ENCODE data around the gene AMIGO3. TPM values are rescaled to one million over a fixed set of nuclear protein-coding genes. Genes with fewer than 3 reads are reported as not detected.
A peak's percentile ranks its signal among the peaks of the same experiment; 100 is the strongest.
"Not testable (repeated sequence)": the region's sequence is repeated elsewhere in the genome, so short reads cannot be mapped to it uniquely, and the experiment has no call there.

Gene AMIGO3
- total and polyA plus RNA-seq, 7 donors, result 0.46 to 1.2 (median 0.77) TPM; not detected in 3

GRCh38 chr3:49699281-49699979, 20.1 kb downstream of the AMIGO3 start:
- Histone ChIP-seq H3K27me3 (no peaks in the 10 kb centered on the region), H3K27ac (no peak overlapping the region), H3K4me3 (no peak overlapping the region), H3K36me3 (peaks cover 0 to 67% (median 31%) of the 10 kb centered on the region in 4 donors), H3K4me1 (peaks cover 0 to 2% (median 0%) of the 10 kb centered on the region in 4 donors), H3K9me3 (no peaks in the 10 kb centered on the region)
- WGBS, 2 donors, result 89 to 90% methylated on average over 16 of the region's 16 CpGs
- DNase-seq, result no peak
- intact Hi-C loops (cut with DNase I), result no loop called here
- TF ChIP-seq CTCF (IDR thresholded peaks at IDR 0.05), result no peak
- no peak for TF ChIP-seq POLR2AphosphoS5 (IDR thresholded peaks at IDR 0.05)
- TF ChIP-seq POLR2A (IDR thresholded peaks at IDR 0.05), result no peak
- TF ChIP-seq EP300 (IDR thresholded peaks at IDR 0.05), result no peak

DNA sequence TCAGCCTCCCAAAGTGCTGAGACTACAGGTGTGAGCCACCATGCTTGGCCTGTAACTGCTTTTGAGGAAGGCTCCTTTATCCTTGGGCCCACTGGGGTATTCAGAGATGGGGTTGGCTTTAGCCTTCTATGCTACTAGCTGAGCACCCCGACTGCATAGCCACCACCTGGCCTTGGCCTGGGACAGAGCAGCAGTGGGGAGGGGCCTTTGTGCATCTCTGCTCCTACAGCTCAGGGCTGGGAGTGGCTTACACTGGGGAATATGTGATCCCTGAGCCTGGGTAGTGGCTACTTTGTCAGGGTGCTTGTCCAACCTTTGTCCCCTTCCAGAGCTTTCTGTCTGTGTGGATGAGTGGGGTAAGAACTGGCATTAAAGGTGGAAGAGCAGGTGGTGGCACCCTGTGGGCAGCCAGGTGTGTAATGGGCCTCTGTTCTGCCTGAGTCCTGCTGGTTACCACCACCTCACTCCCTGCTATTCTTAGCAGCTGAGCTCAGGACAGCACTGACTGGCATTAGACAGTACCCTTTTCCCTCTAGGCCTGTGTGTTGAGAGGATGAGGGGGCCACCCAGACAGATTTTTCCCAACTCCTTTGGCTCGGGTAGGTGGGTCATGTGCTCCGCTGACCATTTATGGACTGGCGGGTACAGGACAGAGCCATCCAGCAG, 24.0 kb downstream of the AMIGO3 start:
- H3K36me3 ChIP-seq, result peaks cover 0 to 33% (median 10%) of the 10 kb centered on the region in 4 donors
- H3K27me3 ChIP-seq; H3K27ac ChIP-seq; intact Hi-C loops (cut with DNase I); H3K9me3 ChIP-seq; DNase-seq; H3K4me3 ChIP-seq: not testable (repeated sequence)
- WGBS, 2 donors, result 90 to 93% methylated on average over 4 of the region's 4 CpGs
- peaks cover 0 to 12% (median 12%) of the 10 kb centered on the region in 4 donors for H3K4me1 ChIP-seq

DNA sequence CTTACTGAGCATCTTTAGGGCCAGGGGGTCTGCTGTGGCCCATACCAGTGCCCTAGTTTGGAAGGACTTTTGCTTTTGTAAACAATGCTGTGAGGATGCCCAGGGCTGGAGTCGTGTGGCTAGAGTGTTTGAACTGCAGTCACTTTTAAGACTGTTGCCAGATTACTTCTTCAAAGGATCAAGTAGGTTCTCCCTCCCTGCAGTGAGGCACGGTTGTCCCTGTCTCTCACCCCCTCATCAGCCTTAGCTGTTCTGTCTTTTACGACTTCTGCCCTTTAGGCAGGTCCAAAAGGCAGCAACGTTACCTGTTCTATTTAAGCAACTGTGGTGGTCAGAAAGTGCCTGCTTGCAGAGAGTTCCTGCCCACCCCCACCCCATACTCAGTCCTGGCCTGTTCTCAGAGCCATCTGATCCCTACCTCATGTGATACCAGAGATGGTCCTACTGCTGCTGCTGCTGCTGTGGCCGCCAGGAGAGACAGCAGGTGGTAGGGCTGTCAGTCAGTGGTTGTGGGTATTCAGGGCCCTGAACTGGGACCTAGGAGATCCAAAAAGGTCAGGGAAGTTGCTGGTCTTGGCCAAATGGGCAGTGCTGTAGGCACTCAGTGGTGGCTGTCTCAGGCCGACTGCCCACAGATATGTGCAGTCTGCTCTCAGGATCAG, 24.9 kb downstream of the AMIGO3 start:
- DNase-seq; H3K27me3 ChIP-seq; H3K9me3 ChIP-seq; H3K27ac ChIP-seq; intact Hi-C loops (cut with DNase I); H3K4me3 ChIP-seq: not testable (repeated sequence)
- H3K4me1 ChIP-seq, result peaks cover 0 to 19% (median 19%) of the 10 kb centered on the region in 4 donors
- WGBS, 2 donors, result 58 to 68% methylated on average over 6 of the region's 6 CpGs
- H3K36me3 ChIP-seq, result peaks cover 0 to 24% (median 5%) of the 10 kb centered on the region in 4 donors

DNA sequence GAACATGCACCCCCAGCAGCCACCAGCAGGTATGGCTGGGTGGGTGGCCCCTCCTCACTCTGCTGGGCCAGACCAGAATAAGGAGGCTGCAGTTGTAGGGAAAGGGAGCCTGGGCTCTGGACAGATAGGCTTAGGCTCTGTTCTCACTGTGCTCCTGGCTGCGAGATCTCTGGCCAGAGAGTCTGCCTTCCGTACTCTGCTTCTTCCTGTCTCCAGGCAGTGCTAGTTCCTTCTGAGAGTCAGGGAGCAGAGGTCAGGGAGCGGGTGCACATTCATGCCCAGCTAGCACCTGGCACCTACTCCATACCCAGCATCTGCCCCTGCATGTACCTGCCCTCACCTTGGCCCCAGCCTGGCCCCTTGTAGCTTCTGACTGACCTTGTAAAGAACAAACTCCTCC, 28.0 kb downstream of the AMIGO3 start:
- H3K9me3 ChIP-seq; H3K4me3 ChIP-seq; H3K27ac ChIP-seq; DNase-seq; H3K36me3 ChIP-seq; intact Hi-C loops (cut with DNase I): not testable (repeated sequence)
- H3K27me3 ChIP-seq, result peaks cover 0 to 16% (median 12%) of the 10 kb centered on the region in 3 donors
- WGBS, 2 donors, result 54 to 87% methylated on average over 3 of the region's 3 CpGs
- peaks cover 0 to 32% (median 31%) of the 10 kb centered on the region in 4 donors for H3K4me1 ChIP-seq

DNA sequence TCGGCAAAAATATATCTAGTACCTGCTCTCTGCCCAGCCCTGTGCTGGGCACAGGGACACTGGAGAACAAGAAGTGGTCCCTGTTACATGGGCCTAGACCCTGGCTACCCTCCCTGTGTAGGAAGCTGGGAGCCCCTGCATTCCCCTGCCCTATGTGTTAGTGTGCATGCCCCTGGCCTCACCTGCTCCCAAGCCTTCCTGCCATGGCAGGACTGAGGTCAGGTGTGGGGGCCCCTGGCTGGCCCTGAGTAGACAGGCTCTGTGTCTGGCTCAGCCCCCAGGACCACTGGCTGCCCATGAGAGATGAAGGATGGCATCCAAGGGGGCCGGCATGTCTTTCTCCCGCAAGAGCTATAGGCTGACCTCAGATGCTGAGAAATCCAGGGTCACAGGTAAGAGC, 28.6 kb downstream of the AMIGO3 start:
- H3K9me3 ChIP-seq; intact Hi-C loops (cut with DNase I); H3K27ac ChIP-seq; DNase-seq; H3K36me3 ChIP-seq: not testable (repeated sequence)
- Histone ChIP-seq H3K27me3 (peaks cover 0 to 22% (median 15%) of the 10 kb centered on the region in 3 donors), H3K4me3 (peak overlapping the region in 1 of 4 donors; percentile 84), H3K4me1 (peaks cover 0 to 37% (median 34%) of the 10 kb centered on the region in 4 donors)
- 94 to 98% methylated on average over 3 of the region's 3 CpGs for WGBS, 2 donors

- WGBS, 2 donors, result 6 to 7% methylated on average over 16 of the region's 16 CpGs
- intact Hi-C loops (cut with DNase I); DNase-seq; H3K9me3 ChIP-seq; H3K36me3 ChIP-seq: not testable (repeated sequence)
- peaks cover 0 to 39% (median 34%) of the 10 kb centered on the region in 4 donors for H3K4me1 ChIP-seq
- H3K27ac ChIP-seq, result peak overlapping the region; percentile 64 to 81 (median 80)
- H3K4me3 ChIP-seq, result peak overlapping the region; percentile 82 to 95 (median 86)
- peaks cover 0 to 28% (median 15%) of the 10 kb centered on the region in 3 donors for H3K27me3 ChIP-seq
Observed at GRCh38 chr3:49689908-49690624, 29.4 kb downstream of the AMIGO3 start.
